Glutamatergic neuron (in vitro differentiated cells): ENCODE measurements around the gene AKAIN1. TPM values are rescaled to one million over a fixed set of nuclear protein-coding genes. Genes with fewer than 3 reads are reported as not detected.

ENCODE experiments used
- DNase-seq: peaks from one replicate; pipeline ENCODE4 v3.0.0; 2022
- H3K27ac Mint-ChIP-seq: one replicate; pipeline ENCODE4 v1.8.0; 2020; ENCODE audit warnings: mild to moderate bottlenecking, mixed read lengths, inconsistent platforms; ENCODE audit not compliant: unreplicated experiment
- H3K27me3 Mint-ChIP-seq: one replicate; pipeline ENCODE4 v1.8.0; 2020; ENCODE audit warnings: mild to moderate bottlenecking, moderate library complexity, mixed read lengths, inconsistent platforms; ENCODE audit not compliant: unreplicated experiment
- H3K36me3 Mint-ChIP-seq: one replicate; pipeline ENCODE4 v1.8.0; 2020; ENCODE audit warnings: mild to moderate bottlenecking, mixed read lengths, inconsistent platforms; ENCODE audit not compliant: unreplicated experiment
- H3K4me1 Mint-ChIP-seq: one replicate; pipeline ENCODE4 v1.8.0; 2020; ENCODE audit warnings: mild to moderate bottlenecking, low read depth, mixed read lengths, inconsistent platforms; ENCODE audit not compliant: unreplicated experiment
- H3K4me3 Mint-ChIP-seq: one replicate; pipeline ENCODE4 v1.8.0; 2020; ENCODE audit warnings: mild to moderate bottlenecking, mixed read lengths, inconsistent platforms; ENCODE audit not compliant: unreplicated experiment
- H3K9me3 Mint-ChIP-seq: one replicate; pipeline ENCODE4 v1.8.0; 2020; ENCODE audit warnings: mild to moderate bottlenecking, moderate library complexity, mixed read lengths, inconsistent platforms; ENCODE audit not compliant: unreplicated experiment
- total RNA-seq: library from RNA; stranded (reverse); fragmentation: NEBNext Ultra II Directional; extraction: Animal tissue kit (Norgen Biotek cat#: 25700); gene quantifications from one replicate; pipeline ENCODE4 v1.2.1, GENCODE V29; 2021; ENCODE audit not compliant: unreplicated experiment
- TF ChIP-seq, protein P1 (sequence below): fragments of 200-600 bp; sonication (generic); IDR thresholded peaks from one replicate; pipeline ENCODE4 v1.5.0; 2021; ENCODE audit not compliant: partially characterized antibody, unreplicated experiment

The AKAIN1 gene
- total RNA-seq, 1 donor from 2014 or later: 14.1 TPM

- Mint-ChIP-seq H3K9me3 (no peaks in the 10 kb centered on the region), H3K27me3 (no peaks in the 10 kb centered on the region), H3K4me3 (no peak overlapping the region), H3K4me1 (no peaks in the 10 kb centered on the region), H3K36me3 (no peaks in the 10 kb centered on the region), H3K27ac (no peak overlapping the region)
- TF ChIP-seq, protein P1, sequence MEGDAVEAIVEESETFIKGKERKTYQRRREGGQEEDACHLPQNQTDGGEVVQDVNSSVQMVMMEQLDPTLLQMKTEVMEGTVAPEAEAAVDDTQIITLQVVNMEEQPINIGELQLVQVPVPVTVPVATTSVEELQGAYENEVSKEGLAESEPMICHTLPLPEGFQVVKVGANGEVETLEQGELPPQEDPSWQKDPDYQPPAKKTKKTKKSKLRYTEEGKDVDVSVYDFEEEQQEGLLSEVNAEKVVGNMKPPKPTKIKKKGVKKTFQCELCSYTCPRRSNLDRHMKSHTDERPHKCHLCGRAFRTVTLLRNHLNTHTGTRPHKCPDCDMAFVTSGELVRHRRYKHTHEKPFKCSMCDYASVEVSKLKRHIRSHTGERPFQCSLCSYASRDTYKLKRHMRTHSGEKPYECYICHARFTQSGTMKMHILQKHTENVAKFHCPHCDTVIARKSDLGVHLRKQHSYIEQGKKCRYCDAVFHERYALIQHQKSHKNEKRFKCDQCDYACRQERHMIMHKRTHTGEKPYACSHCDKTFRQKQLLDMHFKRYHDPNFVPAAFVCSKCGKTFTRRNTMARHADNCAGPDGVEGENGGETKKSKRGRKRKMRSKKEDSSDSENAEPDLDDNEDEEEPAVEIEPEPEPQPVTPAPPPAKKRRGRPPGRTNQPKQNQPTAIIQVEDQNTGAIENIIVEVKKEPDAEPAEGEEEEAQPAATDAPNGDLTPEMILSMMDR: no peak
- DNase-seq: no peak
Observed at GRCh38 chr18:5164903-5165302, 32.2 kb downstream of the AKAIN1 start.

DNA sequence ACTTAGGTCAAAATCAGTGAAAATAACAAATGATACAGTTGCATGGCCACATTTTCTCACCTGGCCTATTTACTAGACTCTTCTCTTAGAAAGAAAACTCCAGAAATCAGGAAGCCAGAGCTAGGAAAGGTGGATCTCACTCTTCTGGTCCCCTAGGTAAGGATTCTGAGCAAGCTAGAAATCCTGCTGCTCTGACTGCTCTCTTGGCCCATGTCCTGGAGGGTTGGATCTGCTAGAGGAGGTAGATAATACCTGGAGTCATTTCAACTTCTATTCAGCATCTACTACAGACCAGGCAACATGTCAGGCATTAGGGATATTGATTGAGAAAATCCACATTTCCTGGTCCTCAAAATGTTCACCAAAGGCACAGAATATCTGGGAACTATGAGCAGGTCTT is 34.9 kb downstream of the AKAIN1 start:
- H3K27me3 Mint-ChIP-seq: no peaks in the 10 kb centered on the region
- TF ChIP-seq, protein P1: no peak

GRCh38 chr18:5159080-5159479 is 38.0 kb downstream of the AKAIN1 start:
- TF ChIP-seq, protein P1: no peak
- DNase-seq: no peak
- H3K4me1 Mint-ChIP-seq: peaks cover 13% of the 10 kb centered on the region
- no peaks in the 10 kb centered on the region for H3K36me3 Mint-ChIP-seq
- H3K9me3 Mint-ChIP-seq: no peaks in the 10 kb centered on the region
- H3K27me3 Mint-ChIP-seq: peaks cover 1% of the 10 kb centered on the region
- no peak overlapping the region for H3K27ac Mint-ChIP-seq
- H3K4me3 Mint-ChIP-seq: no peak overlapping the region

More for the DNA sequence above, 34.9 kb downstream of the AKAIN1 start:
- H3K4me1 Mint-ChIP-seq: peaks cover 4% of the 10 kb centered on the region
- H3K36me3 Mint-ChIP-seq: no peaks in the 10 kb centered on the region
- H3K4me3 Mint-ChIP-seq: no peak overlapping the region
- H3K9me3 Mint-ChIP-seq: no peaks in the 10 kb centered on the region
- no peak overlapping the region for H3K27ac Mint-ChIP-seq
- DNase-seq: no peak

GRCh38 chr18:5158587-5158986 is 38.5 kb downstream of the AKAIN1 start:
- no peak overlapping the region for H3K27ac Mint-ChIP-seq
- H3K4me3 Mint-ChIP-seq: no peak overlapping the region
- H3K27me3 Mint-ChIP-seq: peaks cover 1% of the 10 kb centered on the region
- no peak for DNase-seq
- H3K9me3 Mint-ChIP-seq: no peaks in the 10 kb centered on the region
- H3K36me3 Mint-ChIP-seq: no peaks in the 10 kb centered on the region
- peaks cover 13% of the 10 kb centered on the region for H3K4me1 Mint-ChIP-seq
- TF ChIP-seq, protein P1: no peak

DNA sequence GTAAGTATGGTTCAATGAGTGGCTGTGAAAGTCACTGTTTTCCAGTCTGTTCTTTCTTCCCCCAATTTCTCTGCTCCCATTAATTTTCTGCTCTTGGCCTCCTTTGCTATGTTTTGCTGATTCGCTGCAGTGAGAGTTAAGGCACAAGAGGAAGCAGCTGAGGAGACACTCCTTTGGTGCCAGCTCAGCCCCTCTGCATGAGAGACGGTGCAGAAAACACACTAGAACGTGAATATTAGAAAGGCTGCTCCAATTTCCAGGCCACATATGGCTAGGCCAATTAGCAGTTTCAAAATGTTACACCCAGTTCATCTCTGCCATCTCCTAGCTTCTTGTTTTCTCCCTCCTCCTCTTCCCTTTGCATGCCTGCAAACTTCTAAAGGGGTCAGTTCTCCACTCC is 38.9 kb downstream of the AKAIN1 start:
- peaks cover 1% of the 10 kb centered on the region for H3K27me3 Mint-ChIP-seq
- H3K4me1 Mint-ChIP-seq: peaks cover 13% of the 10 kb centered on the region
- H3K36me3 Mint-ChIP-seq: no peaks in the 10 kb centered on the region
- no peak overlapping the region for H3K4me3 Mint-ChIP-seq
- TF ChIP-seq, protein P1: no peak
- no peak overlapping the region for H3K27ac Mint-ChIP-seq
- no peak for DNase-seq
- H3K9me3 Mint-ChIP-seq: no peaks in the 10 kb centered on the region
